PFSK-1 (cell line): ENCODE data around the gene DAPK1.

Experiments
- FOXP2 ChIP-seq: optimal IDR thresholded peaks from 2 replicates; pipeline ENCODE3; 2011; ENCODE audit warnings: borderline replicate concordance, control low read depth, inconsistent platforms; ENCODE audit not compliant: insufficient read depth; ENCODE audit errors: extremely low read length, extremely low read depth
- POLR2AphosphoS5 ChIP-seq: IDR thresholded peaks from 2 replicates; pipeline ENCODE4 v1.6.1; 2012; ENCODE audit warnings: low read depth, mild to moderate bottlenecking, control low read depth, low read length, moderate library complexity
- SIN3A ChIP-seq: IDR thresholded peaks from 2 replicates; pipeline ENCODE4 v1.6.1; 2012; ENCODE audit warnings: mild to moderate bottlenecking, low read length, moderate library complexity, borderline replicate concordance; ENCODE audit not compliant: insufficient read depth
- TAF1 ChIP-seq: IDR thresholded peaks from 2 replicates; pipeline ENCODE4 v1.6.1; 2012; ENCODE audit warnings: low read length, control low read depth, borderline replicate concordance; ENCODE audit not compliant: insufficient read depth
- TF ChIP-seq, protein P1 (sequence below), 2 experiments: IDR thresholded peaks; 2 replicates each; pipeline versions ENCODE4 v1.6.1 to v1.8.0; 2011 to 2012; ENCODE audit warnings: low read depth in 2 of 2, low read length in 2 of 2, control low read depth in 1 of 2, inconsistent platforms in 1 of 2, mild to moderate bottlenecking in 1 of 2, moderate library complexity in 1 of 2; ENCODE audit not compliant: insufficient read depth in 1 of 2

- no peak for TF ChIP-seq POLR2AphosphoS5
- TF ChIP-seq, protein P1, sequence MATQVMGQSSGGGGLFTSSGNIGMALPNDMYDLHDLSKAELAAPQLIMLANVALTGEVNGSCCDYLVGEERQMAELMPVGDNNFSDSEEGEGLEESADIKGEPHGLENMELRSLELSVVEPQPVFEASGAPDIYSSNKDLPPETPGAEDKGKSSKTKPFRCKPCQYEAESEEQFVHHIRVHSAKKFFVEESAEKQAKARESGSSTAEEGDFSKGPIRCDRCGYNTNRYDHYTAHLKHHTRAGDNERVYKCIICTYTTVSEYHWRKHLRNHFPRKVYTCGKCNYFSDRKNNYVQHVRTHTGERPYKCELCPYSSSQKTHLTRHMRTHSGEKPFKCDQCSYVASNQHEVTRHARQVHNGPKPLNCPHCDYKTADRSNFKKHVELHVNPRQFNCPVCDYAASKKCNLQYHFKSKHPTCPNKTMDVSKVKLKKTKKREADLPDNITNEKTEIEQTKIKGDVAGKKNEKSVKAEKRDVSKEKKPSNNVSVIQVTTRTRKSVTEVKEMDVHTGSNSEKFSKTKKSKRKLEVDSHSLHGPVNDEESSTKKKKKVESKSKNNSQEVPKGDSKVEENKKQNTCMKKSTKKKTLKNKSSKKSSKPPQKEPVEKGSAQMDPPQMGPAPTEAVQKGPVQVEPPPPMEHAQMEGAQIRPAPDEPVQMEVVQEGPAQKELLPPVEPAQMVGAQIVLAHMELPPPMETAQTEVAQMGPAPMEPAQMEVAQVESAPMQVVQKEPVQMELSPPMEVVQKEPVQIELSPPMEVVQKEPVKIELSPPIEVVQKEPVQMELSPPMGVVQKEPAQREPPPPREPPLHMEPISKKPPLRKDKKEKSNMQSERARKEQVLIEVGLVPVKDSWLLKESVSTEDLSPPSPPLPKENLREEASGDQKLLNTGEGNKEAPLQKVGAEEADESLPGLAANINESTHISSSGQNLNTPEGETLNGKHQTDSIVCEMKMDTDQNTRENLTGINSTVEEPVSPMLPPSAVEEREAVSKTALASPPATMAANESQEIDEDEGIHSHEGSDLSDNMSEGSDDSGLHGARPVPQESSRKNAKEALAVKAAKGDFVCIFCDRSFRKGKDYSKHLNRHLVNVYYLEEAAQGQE (IDR thresholded peaks at IDR 0.05; ENCODE audit: insufficient read depth in 1 of 2, low read depth in 2 of 2, low read length in 2 of 2): no peak
- no peak for TF ChIP-seq SIN3A
- TF ChIP-seq TAF1: no peak
- no peak for TF ChIP-seq FOXP2
Measured at GRCh38 chr9:87675906-87676515, 178.3 kb downstream of the DAPK1 start.
